Measurements from ENCODE around the gene CDKAL1.

GRCh38 chr6:20604159-20604558 lies 69.9 kb downstream of the CDKAL1 start:
- TF ChIP-seq, protein P1, sequence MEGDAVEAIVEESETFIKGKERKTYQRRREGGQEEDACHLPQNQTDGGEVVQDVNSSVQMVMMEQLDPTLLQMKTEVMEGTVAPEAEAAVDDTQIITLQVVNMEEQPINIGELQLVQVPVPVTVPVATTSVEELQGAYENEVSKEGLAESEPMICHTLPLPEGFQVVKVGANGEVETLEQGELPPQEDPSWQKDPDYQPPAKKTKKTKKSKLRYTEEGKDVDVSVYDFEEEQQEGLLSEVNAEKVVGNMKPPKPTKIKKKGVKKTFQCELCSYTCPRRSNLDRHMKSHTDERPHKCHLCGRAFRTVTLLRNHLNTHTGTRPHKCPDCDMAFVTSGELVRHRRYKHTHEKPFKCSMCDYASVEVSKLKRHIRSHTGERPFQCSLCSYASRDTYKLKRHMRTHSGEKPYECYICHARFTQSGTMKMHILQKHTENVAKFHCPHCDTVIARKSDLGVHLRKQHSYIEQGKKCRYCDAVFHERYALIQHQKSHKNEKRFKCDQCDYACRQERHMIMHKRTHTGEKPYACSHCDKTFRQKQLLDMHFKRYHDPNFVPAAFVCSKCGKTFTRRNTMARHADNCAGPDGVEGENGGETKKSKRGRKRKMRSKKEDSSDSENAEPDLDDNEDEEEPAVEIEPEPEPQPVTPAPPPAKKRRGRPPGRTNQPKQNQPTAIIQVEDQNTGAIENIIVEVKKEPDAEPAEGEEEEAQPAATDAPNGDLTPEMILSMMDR (IDR thresholded peaks at IDR 0.05): no peak
- TF ChIP-seq EZH2phosphoT487 (IDR thresholded peaks at IDR 0.05): no peak

Measured in neural progenitor cell (in vitro differentiated cells).